ENCODE data around the gene COL23A1.

DNA sequence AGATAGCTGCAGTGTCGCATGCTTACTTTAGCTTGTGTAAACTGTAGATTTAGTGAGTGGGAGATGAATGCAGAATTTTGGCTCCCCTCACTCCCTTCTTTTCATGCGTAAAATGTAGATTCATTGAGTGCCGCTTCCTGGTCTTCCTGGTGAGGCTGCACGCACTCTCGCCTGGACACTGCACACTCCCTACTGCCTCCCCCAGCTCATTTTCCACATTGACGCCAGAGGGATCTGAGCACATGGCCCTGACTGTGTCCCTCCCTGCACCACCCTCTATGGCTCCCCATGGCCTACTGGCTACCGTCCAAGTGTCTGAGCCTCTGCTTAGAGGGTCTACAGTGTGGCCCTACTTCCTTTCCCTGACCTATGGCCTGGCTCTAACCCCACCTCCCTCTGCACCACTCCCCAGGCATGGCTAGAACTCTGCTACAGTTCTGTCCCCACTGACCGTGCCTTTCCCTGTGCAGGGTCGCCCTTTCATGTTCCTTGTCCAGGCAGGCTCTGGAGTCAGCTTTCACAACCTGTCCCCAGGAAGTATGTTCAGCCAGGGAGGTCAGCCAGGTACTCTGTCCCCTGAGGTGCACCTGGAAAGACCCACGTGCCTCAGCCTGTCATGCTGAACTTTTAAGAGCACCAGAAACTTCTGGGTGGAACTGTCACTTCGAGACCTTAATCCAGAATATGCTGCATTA is 160.6 kb downstream of the COL23A1 start:
- TF ChIP-seq, protein P1, sequence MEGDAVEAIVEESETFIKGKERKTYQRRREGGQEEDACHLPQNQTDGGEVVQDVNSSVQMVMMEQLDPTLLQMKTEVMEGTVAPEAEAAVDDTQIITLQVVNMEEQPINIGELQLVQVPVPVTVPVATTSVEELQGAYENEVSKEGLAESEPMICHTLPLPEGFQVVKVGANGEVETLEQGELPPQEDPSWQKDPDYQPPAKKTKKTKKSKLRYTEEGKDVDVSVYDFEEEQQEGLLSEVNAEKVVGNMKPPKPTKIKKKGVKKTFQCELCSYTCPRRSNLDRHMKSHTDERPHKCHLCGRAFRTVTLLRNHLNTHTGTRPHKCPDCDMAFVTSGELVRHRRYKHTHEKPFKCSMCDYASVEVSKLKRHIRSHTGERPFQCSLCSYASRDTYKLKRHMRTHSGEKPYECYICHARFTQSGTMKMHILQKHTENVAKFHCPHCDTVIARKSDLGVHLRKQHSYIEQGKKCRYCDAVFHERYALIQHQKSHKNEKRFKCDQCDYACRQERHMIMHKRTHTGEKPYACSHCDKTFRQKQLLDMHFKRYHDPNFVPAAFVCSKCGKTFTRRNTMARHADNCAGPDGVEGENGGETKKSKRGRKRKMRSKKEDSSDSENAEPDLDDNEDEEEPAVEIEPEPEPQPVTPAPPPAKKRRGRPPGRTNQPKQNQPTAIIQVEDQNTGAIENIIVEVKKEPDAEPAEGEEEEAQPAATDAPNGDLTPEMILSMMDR (IDR thresholded peaks at IDR 0.05; ENCODE audit: poor library complexity), result no peak
- TF ChIP-seq EZH2phosphoT487 (IDR thresholded peaks at IDR 0.05; ENCODE audit: low read depth, severe bottlenecking, unreplicated experiment), result no peak

Data from hepatocyte (in vitro differentiated cells).